ENCODE measurements around the gene LMNB1.

Gene LMNB1

GRCh38 chr5:126826619-126827215 lies 49.8 kb downstream of the LMNB1 start:
- Histone ChIP-seq H3K36me3 (peaks cover 0 to 19% (median 0%) of the 10 kb centered on the region in 3 donors), H3K9me3 (no peaks in the 10 kb centered on the region), H3K27me3 (no peaks in the 10 kb centered on the region), H3K4me3 (no peak overlapping the region), H3K27ac (no peak overlapping the region), H3K4me1 (no peaks in the 10 kb centered on the region)
- intact Hi-C loops (cut with DNase I; ENCODE audit: low total_unique reads): no loop called here
- no peak for TF ChIP-seq CTCF (IDR thresholded peaks at IDR 0.05)
- DNase-seq: no peak

- Histone ChIP-seq H3K36me3 (peaks cover 0 to 19% (median 0%) of the 10 kb centered on the region in 3 donors), H3K27me3 (no peaks in the 10 kb centered on the region)
- intact Hi-C loops (cut with DNase I; ENCODE audit: low total_unique reads): no loop called here
These were observed 52.2 kb downstream of the LMNB1 start for GRCh38 chr5:126829098-126829497.

GRCh38 chr5:126830061-126830460 lies 53.1 kb downstream of the LMNB1 start:
- Histone ChIP-seq H3K9me3 (no peaks in the 10 kb centered on the region), H3K4me3 (no peak overlapping the region), H3K36me3 (peaks cover 0 to 19% (median 0%) of the 10 kb centered on the region in 3 donors), H3K4me1 (no peaks in the 10 kb centered on the region), H3K27me3 (no peaks in the 10 kb centered on the region), H3K27ac (no peak overlapping the region)
- no peak for DNase-seq
- intact Hi-C loops (cut with DNase I; ENCODE audit: low total_unique reads): no loop called here
- TF ChIP-seq CTCF (IDR thresholded peaks at IDR 0.05): no peak

More at GRCh38 chr5:126829098-126829497, 52.2 kb downstream of the LMNB1 start:
- no peak for DNase-seq
- no peaks in the 10 kb centered on the region for H3K9me3 ChIP-seq
- H3K4me3 ChIP-seq: no peak overlapping the region
- no peak overlapping the region for H3K27ac ChIP-seq
- H3K4me1 ChIP-seq: no peaks in the 10 kb centered on the region
- TF ChIP-seq CTCF (IDR thresholded peaks at IDR 0.05): no peak

GRCh38 chr5:126831156-126831555 lies 54.2 kb downstream of the LMNB1 start:
- peaks cover 0 to 19% (median 0%) of the 10 kb centered on the region in 3 donors for H3K36me3 ChIP-seq
- intact Hi-C loops (cut with DNase I; ENCODE audit: low total_unique reads): no loop called here
- no peak for DNase-seq

GRCh38 chr5:126836778-126837177 lies 59.8 kb downstream of the LMNB1 start:
- H3K27ac ChIP-seq: no peak overlapping the region
- H3K9me3 ChIP-seq: no peaks in the 10 kb centered on the region
- H3K36me3 ChIP-seq: no peaks in the 10 kb centered on the region
- no peak overlapping the region for H3K4me3 ChIP-seq
- TF ChIP-seq CTCF (IDR thresholded peaks at IDR 0.05): no peak
- intact Hi-C loops (cut with DNase I; ENCODE audit: low total_unique reads): no loop called here
- no peak for DNase-seq
- H3K27me3 ChIP-seq: no peaks in the 10 kb centered on the region
- H3K4me1 ChIP-seq: no peaks in the 10 kb centered on the region

More at GRCh38 chr5:126831156-126831555, 54.2 kb downstream of the LMNB1 start:
- TF ChIP-seq CTCF (IDR thresholded peaks at IDR 0.05): no peak
- Histone ChIP-seq H3K4me3 (no peak overlapping the region), H3K4me1 (no peaks in the 10 kb centered on the region), H3K27ac (no peak overlapping the region), H3K27me3 (no peaks in the 10 kb centered on the region), H3K9me3 (no peaks in the 10 kb centered on the region)

- no peak for TF ChIP-seq CTCF (IDR thresholded peaks at IDR 0.05)
- Histone ChIP-seq H3K4me3 (no peak overlapping the region), H3K27me3 (no peaks in the 10 kb centered on the region), H3K4me1 (no peaks in the 10 kb centered on the region), H3K27ac (no peak overlapping the region), H3K36me3 (no peaks in the 10 kb centered on the region), H3K9me3 (no peaks in the 10 kb centered on the region)
- intact Hi-C loops (cut with DNase I; ENCODE audit: low total_unique reads): no loop called here
- no peak for DNase-seq
These were observed 60.3 kb downstream of the LMNB1 start for GRCh38 chr5:126837242-126837641.
